ENCODE measurements around the gene EGFL6.

GRCh38 chrX:13533726-13534125, 35.7 kb upstream of the EGFL6 start:
- no peak for TF ChIP-seq POLR2A (IDR thresholded peaks at IDR 0.05)
- TF ChIP-seq, protein P1, sequence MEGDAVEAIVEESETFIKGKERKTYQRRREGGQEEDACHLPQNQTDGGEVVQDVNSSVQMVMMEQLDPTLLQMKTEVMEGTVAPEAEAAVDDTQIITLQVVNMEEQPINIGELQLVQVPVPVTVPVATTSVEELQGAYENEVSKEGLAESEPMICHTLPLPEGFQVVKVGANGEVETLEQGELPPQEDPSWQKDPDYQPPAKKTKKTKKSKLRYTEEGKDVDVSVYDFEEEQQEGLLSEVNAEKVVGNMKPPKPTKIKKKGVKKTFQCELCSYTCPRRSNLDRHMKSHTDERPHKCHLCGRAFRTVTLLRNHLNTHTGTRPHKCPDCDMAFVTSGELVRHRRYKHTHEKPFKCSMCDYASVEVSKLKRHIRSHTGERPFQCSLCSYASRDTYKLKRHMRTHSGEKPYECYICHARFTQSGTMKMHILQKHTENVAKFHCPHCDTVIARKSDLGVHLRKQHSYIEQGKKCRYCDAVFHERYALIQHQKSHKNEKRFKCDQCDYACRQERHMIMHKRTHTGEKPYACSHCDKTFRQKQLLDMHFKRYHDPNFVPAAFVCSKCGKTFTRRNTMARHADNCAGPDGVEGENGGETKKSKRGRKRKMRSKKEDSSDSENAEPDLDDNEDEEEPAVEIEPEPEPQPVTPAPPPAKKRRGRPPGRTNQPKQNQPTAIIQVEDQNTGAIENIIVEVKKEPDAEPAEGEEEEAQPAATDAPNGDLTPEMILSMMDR (IDR thresholded peaks at IDR 0.05) = no peak

All from body of pancreas (tissue), 4 donors.